Esophagus squamous epithelium (tissue), 4 donors: ENCODE data around the gene CLC.

Experiments used
- POLR2A ChIP-seq, 4 donors: fragments of 450-650 bp; IDR thresholded peaks; one replicate each; pipeline ENCODE4 v1.6.1; 2017; ENCODE audit warnings: antibody characterized with exemption in 4 of 4, mild to moderate bottlenecking in 4 of 4, moderate library complexity in 3 of 4
- TF ChIP-seq, protein P1 (sequence below), 6 experiments: fragments of 450-650 bp in 4 of 6; fragments of 200-600 bp in 2 of 6; sonication (generic) in 2 of 6; IDR thresholded peaks; one replicate each; pipeline ENCODE4 v1.5.1; 2016 to 2019; ENCODE audit warnings: antibody characterized with exemption in 6 of 6, mild to moderate bottlenecking in 4 of 6, moderate library complexity in 4 of 6

DNA sequence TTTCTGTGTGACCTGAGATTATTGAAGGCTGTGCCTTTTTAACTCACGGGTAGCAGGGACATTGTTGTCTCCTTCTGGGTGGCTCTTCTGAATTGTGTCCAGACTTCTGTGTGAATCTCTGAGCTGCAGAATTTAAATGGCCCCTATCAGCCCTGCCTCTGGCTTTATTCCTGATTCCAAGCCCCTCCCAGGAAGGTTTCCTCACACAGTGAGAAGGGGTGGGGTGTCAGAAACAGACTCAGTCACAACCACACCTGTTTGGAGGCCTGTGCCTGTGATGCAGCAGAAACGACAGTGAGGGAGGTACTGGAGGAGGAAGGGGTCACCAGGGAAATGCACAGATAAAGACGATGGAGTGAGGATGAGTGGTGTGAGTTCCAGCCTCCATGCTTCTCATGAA, at the start of gene CLC:
- TF ChIP-seq, protein P1, sequence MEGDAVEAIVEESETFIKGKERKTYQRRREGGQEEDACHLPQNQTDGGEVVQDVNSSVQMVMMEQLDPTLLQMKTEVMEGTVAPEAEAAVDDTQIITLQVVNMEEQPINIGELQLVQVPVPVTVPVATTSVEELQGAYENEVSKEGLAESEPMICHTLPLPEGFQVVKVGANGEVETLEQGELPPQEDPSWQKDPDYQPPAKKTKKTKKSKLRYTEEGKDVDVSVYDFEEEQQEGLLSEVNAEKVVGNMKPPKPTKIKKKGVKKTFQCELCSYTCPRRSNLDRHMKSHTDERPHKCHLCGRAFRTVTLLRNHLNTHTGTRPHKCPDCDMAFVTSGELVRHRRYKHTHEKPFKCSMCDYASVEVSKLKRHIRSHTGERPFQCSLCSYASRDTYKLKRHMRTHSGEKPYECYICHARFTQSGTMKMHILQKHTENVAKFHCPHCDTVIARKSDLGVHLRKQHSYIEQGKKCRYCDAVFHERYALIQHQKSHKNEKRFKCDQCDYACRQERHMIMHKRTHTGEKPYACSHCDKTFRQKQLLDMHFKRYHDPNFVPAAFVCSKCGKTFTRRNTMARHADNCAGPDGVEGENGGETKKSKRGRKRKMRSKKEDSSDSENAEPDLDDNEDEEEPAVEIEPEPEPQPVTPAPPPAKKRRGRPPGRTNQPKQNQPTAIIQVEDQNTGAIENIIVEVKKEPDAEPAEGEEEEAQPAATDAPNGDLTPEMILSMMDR (IDR thresholded peaks at IDR 0.05) = no peak
- TF ChIP-seq POLR2A (IDR thresholded peaks at IDR 0.05) = no peak
